ACC112 (cell line): ENCODE results near the gene ITSN2.

Experiments
- H2AFZ ChIP-seq: fragments of 200-600 bp; sonication (generic); one replicate; pipeline ENCODE4 v1.6.0; 2017; ENCODE audit warnings: antibody characterized with exemption, low read length; ENCODE audit not compliant: unreplicated experiment
- H3K27ac ChIP-seq: fragments of 200-600 bp; sonication (generic); 2 replicates; pipeline ENCODE4 v1.5.1; 2014; ENCODE audit warnings: low read depth, mild to moderate bottlenecking, antibody characterized with exemption, low read length, moderate library complexity
- H3K27me3 ChIP-seq: fragments of 200-600 bp; sonication (generic); 2 replicates; pipeline ENCODE4 v1.6.1; 2014; ENCODE audit warnings: mild to moderate bottlenecking, antibody characterized with exemption, low read length, moderate library complexity, mixed read lengths; ENCODE audit not compliant: insufficient read depth
- H3K36me3 ChIP-seq: fragments of 200-600 bp; sonication (generic); 2 replicates; pipeline ENCODE4 v1.6.1; 2016; ENCODE audit warnings: mild to moderate bottlenecking, antibody characterized with exemption, low read length, moderate library complexity, mixed read lengths; ENCODE audit not compliant: insufficient read depth
- H3K4me1 ChIP-seq: fragments of 200-600 bp; sonication (generic); one replicate; pipeline ENCODE4 v1.6.1; 2016; ENCODE audit warnings: low read length, mixed read lengths; ENCODE audit not compliant: insufficient read depth, unreplicated experiment, control insufficient read depth
- H3K4me3 ChIP-seq: fragments of 200-600 bp; sonication (generic); 2 replicates; pipeline ENCODE4 v1.5.1; 2014; ENCODE audit warnings: mild to moderate bottlenecking, low read depth, low read length
- H3K79me2 ChIP-seq: fragments of 200-600 bp; sonication (generic); one replicate; pipeline ENCODE4 v1.6.0; 2016; ENCODE audit warnings: low read length; ENCODE audit not compliant: control insufficient read depth, unreplicated experiment, insufficient read depth

Gene ITSN2

DNA sequence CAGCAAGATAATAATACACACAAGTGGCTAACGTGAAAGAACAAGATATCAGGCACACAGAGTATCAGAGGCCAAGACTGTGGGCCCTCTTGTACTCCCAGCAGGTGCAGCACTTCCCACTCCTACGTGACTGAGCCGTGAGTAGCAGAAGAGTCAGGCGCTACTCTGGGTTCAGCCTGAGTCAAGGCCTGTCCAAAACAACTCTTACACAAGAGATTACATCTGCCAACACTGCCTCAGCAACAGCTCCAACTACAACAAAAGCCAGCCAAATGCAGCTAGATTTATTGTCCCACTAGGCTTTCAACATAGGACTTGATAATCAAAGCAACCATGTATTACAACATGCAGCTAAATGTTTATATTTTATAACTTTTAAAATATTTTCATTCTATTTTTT is 56.2 kb downstream of the ITSN2 start:
- Histone ChIP-seq H3K4me3 (no peak overlapping the region), H3K79me2 (no peaks in the 10 kb centered on the region), H3K27ac (peak overlapping the region; percentile 75; the same call in 1 of the 2 replicates), H3K36me3 (peaks cover 23% of the 10 kb centered on the region), H2AFZ (no peak overlapping the region), H3K27me3 (no peaks in the 10 kb centered on the region), H3K4me1 (peaks cover 16% of the 10 kb centered on the region)

DNA sequence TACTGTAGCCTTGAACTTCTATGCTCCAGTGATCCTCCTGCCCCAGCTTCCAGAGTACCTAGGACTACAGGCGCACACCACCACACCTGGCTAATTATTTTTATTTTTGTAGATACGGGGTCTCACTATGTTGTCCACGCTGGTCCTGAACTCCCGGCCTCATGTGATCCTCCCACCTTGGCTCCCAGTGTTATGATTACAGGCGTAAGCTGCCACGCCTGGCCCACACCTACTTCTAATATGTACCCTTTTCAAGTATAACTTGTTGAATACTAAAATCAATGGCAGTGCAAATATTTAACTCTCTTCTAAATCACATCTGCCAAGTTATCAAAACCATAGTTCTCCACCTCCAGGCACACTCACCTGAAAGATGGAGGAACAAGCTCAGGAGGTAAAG is 58.7 kb downstream of the ITSN2 start:
- Histone ChIP-seq H3K79me2 (no peaks in the 10 kb centered on the region), H3K36me3 (peaks cover 23% of the 10 kb centered on the region), H3K27me3 (no peaks in the 10 kb centered on the region), H3K27ac (no peak overlapping the region), H3K4me1 (peaks cover 13% of the 10 kb centered on the region), H3K4me3 (no peak overlapping the region), H2AFZ (no peak overlapping the region)

DNA sequence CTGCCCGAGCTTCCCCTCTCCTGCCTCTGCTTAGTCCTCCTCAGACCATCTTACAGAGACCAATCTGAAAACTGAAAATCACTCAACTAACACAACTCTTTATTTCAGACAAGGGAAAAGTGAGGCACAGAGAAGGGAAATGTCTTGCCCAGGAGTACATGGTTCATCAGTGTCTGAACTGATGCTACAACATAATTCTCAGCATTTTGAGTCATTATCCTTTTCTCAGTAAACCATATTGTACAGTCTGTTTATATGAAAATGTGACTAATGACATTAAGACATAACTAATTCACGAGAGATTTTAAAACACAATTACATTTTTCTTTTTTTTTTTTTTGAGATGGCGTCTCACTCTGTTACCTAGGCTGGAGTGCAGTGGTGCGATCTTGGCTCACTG is 62.7 kb downstream of the ITSN2 start:
- no peak overlapping the region for H2AFZ ChIP-seq
- H3K4me3 ChIP-seq = no peak overlapping the region
- peaks cover 3% of the 10 kb centered on the region for H3K4me1 ChIP-seq
- H3K36me3 ChIP-seq = peaks cover 31% of the 10 kb centered on the region
- no peak overlapping the region for H3K27ac ChIP-seq
- H3K27me3 ChIP-seq = no peaks in the 10 kb centered on the region
- no peaks in the 10 kb centered on the region for H3K79me2 ChIP-seq

DNA sequence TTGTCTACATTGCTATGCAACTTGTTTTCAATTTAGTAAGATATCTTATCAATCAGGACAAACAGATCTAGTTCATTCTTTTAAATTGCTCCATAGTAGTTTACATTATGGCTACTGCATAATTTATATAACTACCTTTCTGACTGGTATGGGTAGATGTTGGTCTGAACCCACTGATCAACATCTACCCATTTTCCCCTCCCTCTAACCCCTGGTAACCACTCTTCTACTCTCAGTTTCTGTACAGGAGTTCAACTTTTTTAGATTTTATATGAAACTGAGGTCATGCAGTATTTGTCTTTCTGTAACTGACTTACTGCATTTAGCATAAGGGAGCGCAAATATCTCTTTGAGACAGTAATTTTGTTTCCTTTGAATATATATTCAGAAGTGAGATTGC is 73.2 kb downstream of the ITSN2 start:
- no peak overlapping the region for H3K4me3 ChIP-seq
- no peaks in the 10 kb centered on the region for H3K27me3 ChIP-seq
- no peaks in the 10 kb centered on the region for H3K79me2 ChIP-seq
- H2AFZ ChIP-seq = no peak overlapping the region
- H3K36me3 ChIP-seq = peaks cover 6% of the 10 kb centered on the region; the same call in 1 of the 2 replicates
- H3K27ac ChIP-seq = no peak overlapping the region
- H3K4me1 ChIP-seq = no peaks in the 10 kb centered on the region

DNA sequence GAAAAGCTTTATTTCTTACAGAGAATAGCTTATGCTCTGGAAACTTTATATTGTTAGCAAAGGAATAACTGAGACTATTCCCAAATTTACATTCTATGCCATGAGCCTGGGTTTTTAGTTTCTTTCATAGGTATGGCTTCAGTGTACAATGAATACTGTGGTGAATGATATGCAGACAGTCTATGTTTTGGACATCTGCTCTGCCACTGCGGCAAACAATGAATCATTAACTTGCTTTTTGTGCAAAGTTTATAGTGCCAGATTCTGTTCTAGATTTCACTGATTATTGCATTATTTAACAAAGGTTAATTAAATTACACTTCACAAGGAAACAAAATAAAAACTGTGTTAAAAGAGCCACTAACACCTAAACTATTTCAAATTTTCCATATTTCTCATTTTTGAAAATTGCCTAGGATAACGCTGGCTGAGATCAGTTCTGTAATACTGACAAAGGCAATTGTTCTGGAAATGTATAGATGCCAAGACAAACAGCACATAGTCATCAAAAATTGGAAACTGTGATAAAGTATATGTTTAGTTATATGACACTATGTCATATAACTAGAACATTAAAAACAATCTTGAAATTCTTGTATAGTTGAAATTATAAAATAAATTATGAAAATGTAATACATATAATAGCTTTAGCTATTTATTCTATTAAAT is 74.7 kb downstream of the ITSN2 start:
- H3K27ac ChIP-seq = no peak overlapping the region
- no peaks in the 10 kb centered on the region for H3K4me1 ChIP-seq
- H3K79me2 ChIP-seq = no peaks in the 10 kb centered on the region
- H3K4me3 ChIP-seq = no peak overlapping the region
- H3K36me3 ChIP-seq = peaks cover 3% of the 10 kb centered on the region; the same call in 1 of the 2 replicates
- H2AFZ ChIP-seq = no peak overlapping the region
- no peaks in the 10 kb centered on the region for H3K27me3 ChIP-seq

DNA sequence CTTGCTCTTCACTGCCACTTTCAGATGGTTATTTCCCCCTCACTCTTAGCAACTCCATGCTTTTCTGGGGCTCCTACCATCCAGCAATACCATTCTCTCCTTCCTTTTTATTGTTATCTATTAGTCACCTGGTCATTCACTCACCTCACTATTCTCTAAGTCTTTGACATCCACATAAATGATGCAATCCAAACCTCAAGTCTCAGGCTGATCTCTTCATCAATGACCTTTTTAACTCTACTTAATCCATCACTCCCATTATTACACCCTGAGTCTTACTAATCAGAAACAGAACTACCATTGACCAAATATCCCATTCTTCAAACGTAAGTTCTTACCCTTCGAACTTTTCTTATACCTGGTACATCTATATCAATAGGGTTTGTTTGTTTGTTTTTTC is 79.7 kb downstream of the ITSN2 start:
- Histone ChIP-seq H3K27ac (no peak overlapping the region), H2AFZ (no peak overlapping the region), H3K27me3 (no peaks in the 10 kb centered on the region), H3K4me1 (no peaks in the 10 kb centered on the region), H3K4me3 (no peak overlapping the region), H3K79me2 (no peaks in the 10 kb centered on the region), H3K36me3 (peaks cover under 1% of the 10 kb centered on the region)

DNA sequence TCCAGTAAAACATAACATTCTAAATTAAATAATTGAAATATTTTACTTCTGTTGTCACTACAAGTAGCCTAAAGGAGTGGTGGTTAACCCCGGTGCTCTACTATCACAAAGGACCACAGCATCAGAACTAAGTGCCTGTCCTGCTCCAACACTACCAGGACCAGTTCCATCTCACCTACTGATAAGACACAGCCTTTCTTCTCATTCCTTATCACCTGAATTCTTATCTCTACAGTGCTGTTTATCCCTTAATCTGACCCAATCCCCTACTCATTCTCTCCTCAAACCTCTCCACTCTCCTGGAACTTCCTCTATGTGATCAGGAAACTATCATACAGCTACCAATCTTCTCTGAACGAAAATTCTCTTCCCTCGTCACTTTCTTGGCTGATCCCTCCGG is 80.2 kb downstream of the ITSN2 start:
- no peaks in the 10 kb centered on the region for H3K27me3 ChIP-seq
- H3K4me1 ChIP-seq = no peaks in the 10 kb centered on the region
- no peaks in the 10 kb centered on the region for H3K79me2 ChIP-seq
- no peak overlapping the region for H3K4me3 ChIP-seq
- H3K27ac ChIP-seq = no peak overlapping the region
- peaks cover 5% of the 10 kb centered on the region for H3K36me3 ChIP-seq
- no peak overlapping the region for H2AFZ ChIP-seq

DNA sequence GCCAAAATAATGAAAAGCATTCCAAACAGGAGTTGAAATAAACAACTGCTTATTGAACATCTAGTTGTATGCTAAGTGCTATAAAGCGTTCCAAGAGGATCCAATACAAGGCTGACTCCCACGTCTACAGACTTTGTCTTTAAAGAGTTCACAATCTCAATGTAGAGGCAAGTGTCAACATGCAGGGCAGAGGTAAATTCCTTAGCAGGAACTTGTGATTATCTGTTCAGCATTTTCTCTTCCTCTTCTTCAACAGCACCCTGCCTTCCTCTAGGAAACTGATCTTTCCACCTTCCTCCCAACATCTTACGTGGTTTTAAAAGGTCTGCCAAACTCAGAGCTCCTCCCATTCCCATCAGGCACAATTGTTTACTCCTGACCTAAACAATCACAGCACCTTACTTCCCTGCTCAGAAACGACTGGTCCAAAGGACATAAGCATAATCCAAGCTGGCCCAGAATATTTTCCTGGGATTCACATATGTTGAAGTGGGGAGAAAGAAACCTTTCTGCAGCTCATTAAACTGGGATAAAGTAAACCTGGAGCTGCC is 83.9 kb downstream of the ITSN2 start:
- H3K79me2 ChIP-seq = no peaks in the 10 kb centered on the region
- no peaks in the 10 kb centered on the region for H3K27me3 ChIP-seq
- no peak overlapping the region for H3K27ac ChIP-seq
- no peak overlapping the region for H3K4me3 ChIP-seq
- H3K4me1 ChIP-seq = peaks cover 5% of the 10 kb centered on the region
- no peak overlapping the region for H2AFZ ChIP-seq
- peaks cover 8% of the 10 kb centered on the region for H3K36me3 ChIP-seq

DNA sequence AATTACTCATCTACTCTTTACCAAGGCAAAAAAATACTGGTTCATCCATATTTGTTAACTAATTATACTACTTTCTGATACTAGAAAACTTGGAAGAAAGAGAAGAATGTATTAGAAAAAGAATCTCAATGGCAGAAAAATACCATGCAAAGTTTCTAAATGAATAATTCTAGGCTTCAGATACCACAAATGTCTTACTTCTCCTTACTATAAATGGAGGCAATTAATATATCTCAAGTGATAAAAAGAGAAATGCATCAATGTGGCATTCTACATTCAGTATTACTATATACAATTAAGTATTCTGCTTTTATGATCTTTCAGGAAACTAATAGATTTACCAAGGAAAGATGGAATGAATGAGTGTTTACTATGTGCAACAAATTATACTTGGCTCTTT is 85.5 kb downstream of the ITSN2 start:
- Histone ChIP-seq H3K36me3 (peaks cover 19% of the 10 kb centered on the region), H3K27me3 (no peaks in the 10 kb centered on the region), H3K27ac (no peak overlapping the region), H2AFZ (no peak overlapping the region), H3K4me1 (peaks cover 9% of the 10 kb centered on the region), H3K4me3 (no peak overlapping the region), H3K79me2 (no peaks in the 10 kb centered on the region)

DNA sequence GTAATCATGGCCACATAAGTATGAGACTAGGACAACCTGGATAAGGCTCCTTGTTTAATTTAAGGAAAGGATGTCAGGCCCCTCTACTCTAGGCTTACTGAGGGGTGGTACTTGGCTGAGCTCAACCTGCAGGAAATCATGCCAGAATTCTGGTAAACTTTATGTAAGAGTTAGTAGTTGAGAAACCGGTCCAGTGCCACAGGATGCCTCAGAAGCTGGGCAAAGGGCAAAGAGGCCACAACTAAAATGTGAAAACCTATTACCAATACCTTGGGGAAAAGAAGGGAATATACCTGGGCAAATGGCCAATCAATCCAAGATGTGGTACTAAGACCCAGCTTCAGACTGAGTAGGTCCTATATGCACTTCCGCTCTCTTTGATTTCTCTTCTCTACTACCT is 86.7 kb downstream of the ITSN2 start:
- H3K36me3 ChIP-seq = peaks cover 19% of the 10 kb centered on the region

DNA sequence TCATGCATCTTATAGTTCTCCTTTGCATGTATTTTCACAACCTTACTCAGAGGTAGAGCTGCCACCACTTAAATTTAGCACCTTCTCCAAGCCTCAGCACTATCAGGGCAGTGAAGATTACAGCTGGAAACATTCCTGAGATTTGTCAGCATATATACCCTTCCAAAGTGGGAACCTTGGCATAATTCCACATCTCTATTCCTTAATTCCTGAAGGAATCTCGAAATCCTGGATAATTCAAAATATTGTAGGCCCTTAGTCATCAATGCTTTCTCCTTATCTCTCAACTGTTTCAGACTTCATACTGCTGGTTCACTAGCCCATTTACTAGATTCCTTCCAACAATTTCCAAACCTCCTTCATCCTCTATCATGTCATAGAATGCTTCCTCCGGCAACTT is 87.4 kb downstream of the ITSN2 start:
- H3K27ac ChIP-seq = no peak overlapping the region
- no peaks in the 10 kb centered on the region for H3K27me3 ChIP-seq
- H3K36me3 ChIP-seq = peaks cover 19% of the 10 kb centered on the region
- H2AFZ ChIP-seq = no peak overlapping the region
- H3K4me1 ChIP-seq = peaks cover 21% of the 10 kb centered on the region
- no peaks in the 10 kb centered on the region for H3K79me2 ChIP-seq
- no peak overlapping the region for H3K4me3 ChIP-seq

More for the DNA sequence above, 86.7 kb downstream of the ITSN2 start:
- H3K27me3 ChIP-seq = no peaks in the 10 kb centered on the region
- H3K79me2 ChIP-seq = no peaks in the 10 kb centered on the region
- H3K4me3 ChIP-seq = no peak overlapping the region
- H3K27ac ChIP-seq = no peak overlapping the region
- H2AFZ ChIP-seq = no peak overlapping the region
- H3K4me1 ChIP-seq = peaks cover 21% of the 10 kb centered on the region
